ENCODE results near the gene ATG9B.

ATG9B gene

DNA sequence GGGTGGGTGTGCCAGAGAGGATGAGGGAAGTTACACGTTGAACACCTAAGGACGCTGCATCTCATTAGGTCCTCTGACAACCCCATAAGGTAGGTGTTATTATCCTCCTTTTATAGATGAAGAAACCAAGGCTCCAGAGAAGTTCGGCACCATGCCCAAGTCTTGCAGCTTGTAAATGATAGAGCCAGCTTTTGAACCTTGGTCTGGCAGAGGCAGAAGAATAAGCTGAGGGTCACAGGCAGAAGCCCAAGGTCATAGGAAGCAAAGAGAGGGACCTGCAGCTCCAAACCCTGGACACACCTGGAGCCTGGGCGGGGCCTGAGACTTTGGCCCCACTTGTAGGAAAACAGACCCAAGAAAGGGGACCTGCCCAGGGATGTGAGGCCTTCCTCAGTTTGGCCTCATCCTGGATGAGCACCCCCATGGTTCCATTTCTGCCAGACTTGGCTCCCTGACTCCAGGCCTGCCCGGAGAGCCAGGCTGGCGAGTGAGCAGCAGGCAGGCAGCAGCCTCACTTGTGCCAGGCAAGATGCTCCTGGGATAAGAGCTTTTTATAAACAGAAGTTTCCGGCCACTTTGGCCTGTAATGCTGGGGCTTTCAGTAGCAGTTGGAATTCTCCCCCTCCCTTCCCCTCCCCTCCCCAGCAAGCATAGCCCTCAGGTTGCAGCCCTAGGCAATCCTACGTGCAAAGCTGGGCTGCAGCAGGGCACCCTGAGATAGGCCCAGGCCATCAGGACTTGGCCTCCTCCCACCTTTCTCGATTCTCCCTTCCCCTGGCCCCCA lies 48.6 kb downstream of the ATG9B start:
- intact Hi-C loops (cut with micrococcal nuclease): no loop called here
- H3K36me3 Mint-ChIP-seq (ENCODE audit: low read depth): no peaks in the 10 kb centered on the region
- H3K27ac Mint-ChIP-seq: no peak overlapping the region
- H3K9me3 Mint-ChIP-seq: no peaks in the 10 kb centered on the region
- peaks cover 85% of the 10 kb centered on the region for H3K27me3 Mint-ChIP-seq
- H3K4me3 Mint-ChIP-seq: no peak overlapping the region
- peaks cover 13% of the 10 kb centered on the region for H3K4me1 Mint-ChIP-seq (ENCODE audit: low read depth)

DNA sequence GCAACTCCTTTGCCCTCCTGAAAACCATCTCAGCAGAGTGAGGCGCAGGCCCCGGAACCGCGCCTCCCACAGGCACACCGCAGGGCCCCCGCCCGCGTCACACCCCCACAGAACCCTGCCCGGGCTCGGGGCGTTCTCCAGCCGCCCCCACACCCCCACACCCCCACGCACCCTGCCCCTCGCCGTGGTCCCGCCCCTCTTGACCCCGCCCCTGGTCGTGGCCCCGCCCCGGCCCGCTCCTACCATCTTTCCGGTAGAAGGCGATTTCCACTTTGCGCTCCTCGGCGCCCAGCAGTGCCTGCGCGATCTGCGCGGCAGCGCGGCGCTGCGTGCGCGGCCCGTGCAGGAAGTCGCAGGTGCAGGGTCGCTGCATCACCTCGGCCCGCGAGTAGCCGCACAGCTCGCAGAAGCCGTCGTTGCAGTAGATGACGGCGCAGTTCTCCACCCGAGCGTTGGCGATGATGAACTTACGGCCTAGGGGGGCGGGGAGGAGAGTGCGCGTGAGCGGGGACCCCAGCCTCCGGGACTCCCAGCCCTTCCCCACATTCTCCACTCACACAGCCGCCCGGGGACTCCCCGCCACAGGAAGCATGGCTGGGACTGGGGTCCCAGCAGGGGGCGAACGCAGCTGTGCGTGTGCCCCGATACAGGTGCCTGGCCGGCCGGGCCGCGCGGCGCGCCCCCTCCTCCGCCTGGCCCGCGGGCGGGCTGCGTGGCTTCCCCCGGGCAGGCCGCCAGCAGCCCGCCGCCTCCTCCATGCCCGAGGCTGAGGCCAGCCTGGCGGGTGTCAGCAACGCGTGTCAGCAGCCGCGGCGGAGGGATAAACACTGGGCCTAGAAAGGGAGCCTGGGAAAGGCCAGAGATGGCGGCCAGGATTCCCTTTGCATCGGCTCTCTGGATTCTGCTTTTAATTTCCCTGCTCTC lies 49.6 kb downstream of the ATG9B start:
- H3K4me3 Mint-ChIP-seq: peak overlapping the region; percentile 72

DNA sequence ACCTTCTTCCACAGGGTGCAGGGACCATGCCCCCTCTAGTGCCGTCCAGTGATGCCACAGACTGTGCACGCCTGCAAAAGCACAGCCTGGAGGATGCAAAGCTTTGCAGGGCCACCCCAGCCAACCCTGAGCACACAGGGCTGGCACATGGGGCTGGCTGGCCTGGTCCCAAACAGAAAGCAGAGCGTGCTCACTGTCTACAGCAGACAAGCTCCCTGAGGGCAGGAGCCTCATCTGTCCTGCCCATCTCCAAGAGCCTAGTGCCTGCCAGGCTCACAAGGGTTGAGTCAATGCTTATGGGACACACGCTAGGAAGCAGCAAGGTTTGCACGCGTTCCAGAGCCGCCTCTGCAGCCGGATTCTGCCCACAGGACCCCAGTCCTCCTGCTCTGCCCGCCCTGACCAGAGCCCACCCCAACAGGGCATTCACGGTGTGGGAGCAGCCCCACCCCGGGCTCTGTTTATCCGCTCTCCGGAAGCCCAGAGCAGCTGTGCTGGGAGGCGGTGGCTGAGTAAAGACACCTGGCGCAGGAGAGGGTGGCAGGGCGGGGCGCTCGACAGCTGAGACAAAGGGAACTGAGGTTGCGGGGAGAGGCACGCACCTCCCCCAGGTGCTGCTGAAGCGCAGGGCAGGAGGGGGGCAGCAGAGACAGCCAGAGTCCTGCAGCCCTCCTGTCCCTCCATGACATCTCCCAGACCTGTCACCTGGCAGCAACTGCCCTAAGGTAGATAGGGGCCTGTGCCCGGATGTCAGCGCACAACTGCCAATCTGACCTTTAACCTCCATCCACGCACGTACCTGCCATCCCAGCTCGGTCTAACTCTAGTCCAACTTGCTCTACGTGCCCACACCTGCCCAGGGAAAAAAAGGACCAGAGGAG lies 50.5 kb downstream of the ATG9B start:
- Mint-ChIP-seq H3K9me3 (no peaks in the 10 kb centered on the region), H3K4me1 (ENCODE audit: low read depth) (peaks cover 11% of the 10 kb centered on the region), H3K4me3 (peak overlapping the region; percentile 72), H3K36me3 (ENCODE audit: low read depth) (no peaks in the 10 kb centered on the region), H3K27me3 (peaks cover 76% of the 10 kb centered on the region), H3K27ac (no peak overlapping the region)
- intact Hi-C loops (cut with micrococcal nuclease): no loop called here

More for the DNA sequence above, 49.6 kb downstream of the ATG9B start:
- intact Hi-C loops (cut with micrococcal nuclease): no loop called here
- H3K27ac Mint-ChIP-seq: no peak overlapping the region
- peaks cover 13% of the 10 kb centered on the region for H3K4me1 Mint-ChIP-seq (ENCODE audit: low read depth)
- no peaks in the 10 kb centered on the region for H3K9me3 Mint-ChIP-seq
- H3K27me3 Mint-ChIP-seq: peaks cover 80% of the 10 kb centered on the region
- H3K36me3 Mint-ChIP-seq (ENCODE audit: low read depth): no peaks in the 10 kb centered on the region

DNA sequence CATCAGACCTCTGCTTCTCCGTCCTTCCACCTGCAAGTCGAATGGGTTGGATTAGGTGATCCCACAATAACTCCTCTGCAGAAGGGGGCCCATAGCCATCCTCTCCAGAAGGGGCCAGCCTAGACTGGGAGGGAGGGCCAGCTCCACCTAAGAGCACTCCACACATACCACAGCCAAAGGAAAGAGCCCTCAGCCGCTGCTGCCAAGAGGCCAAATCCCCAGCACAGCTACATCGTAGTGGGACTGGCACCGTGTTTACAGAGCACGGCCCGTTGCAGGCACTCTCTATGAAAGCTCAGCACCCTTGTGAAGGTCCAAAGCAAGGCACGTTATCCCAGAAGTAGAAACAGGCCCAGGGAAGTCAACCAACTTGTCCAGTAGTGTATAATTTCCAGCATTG lies 51.6 kb downstream of the ATG9B start:
- Mint-ChIP-seq H3K4me3 (no peak overlapping the region), H3K36me3 (ENCODE audit: low read depth) (no peaks in the 10 kb centered on the region), H3K27ac (no peak overlapping the region), H3K9me3 (no peaks in the 10 kb centered on the region), H3K4me1 (ENCODE audit: low read depth) (peaks cover 5% of the 10 kb centered on the region), H3K27me3 (peaks cover 78% of the 10 kb centered on the region)
- intact Hi-C loops (cut with micrococcal nuclease): no loop called here

DNA sequence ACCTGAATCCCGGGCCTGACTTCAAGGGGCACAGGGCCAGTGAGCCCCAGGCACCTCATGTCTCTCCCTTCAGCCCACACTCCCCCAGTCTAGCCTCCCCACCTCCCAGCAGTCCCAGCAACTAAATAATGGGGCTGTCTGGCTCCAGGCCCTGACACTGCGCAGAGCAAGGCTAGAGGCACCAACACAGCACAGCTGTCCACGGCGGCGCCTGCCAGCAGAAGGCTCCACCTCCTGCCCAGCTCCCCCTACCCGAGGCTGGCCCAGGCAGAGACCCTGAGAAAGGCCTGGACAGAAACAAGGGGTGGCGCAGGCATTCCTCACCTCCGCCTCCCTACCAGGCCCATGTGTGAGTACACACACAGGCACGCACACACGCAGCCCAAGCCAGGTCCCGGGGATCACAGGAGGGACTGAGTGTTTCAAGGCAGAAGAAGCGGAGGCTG lies 52.2 kb downstream of the ATG9B start:
- intact Hi-C loops (cut with micrococcal nuclease): no loop called here
- Mint-ChIP-seq H3K9me3 (no peaks in the 10 kb centered on the region), H3K36me3 (ENCODE audit: low read depth) (no peaks in the 10 kb centered on the region), H3K4me1 (ENCODE audit: low read depth) (no peaks in the 10 kb centered on the region), H3K27ac (no peak overlapping the region), H3K4me3 (no peak overlapping the region), H3K27me3 (peaks cover 78% of the 10 kb centered on the region)

DNA sequence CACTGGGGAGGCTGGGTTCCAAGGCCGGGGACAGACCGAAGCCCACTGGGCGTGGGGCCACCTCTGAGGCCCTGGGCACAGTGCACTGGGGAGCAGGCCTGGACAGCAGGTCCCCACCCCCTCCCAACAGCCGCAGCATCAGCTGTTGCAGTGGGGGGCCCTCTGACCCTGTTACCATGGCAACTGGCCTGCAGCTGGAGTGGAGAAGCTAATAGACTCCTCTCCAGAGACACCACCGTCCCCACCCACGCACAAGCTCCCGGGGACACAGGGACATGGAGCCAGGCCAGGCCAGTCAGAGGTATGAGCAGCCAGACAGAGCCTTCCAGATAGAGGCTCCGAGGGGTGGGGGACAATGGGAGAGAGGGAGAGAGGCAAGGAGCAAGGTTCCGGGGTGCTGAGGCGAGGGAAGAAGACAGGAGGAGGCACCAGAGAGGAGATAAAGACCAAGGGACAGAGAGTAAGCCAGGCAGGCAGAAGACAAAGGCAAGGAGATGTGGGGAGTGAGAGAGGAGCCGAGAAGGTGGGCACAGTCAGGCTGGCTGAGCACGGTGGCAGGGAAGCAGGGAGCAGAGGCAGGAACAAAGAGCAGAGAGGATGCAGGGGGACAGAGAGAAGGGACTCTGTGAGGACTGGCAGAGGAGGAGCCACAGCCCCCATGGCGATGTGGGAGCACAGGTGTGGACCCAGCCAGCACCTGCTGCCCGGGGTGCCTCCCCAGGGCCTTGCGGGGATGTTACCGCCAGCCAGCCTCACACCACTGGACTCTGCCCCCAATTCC lies 52.9 kb downstream of the ATG9B start:
- Mint-ChIP-seq H3K4me3 (no peak overlapping the region), H3K27ac (no peak overlapping the region), H3K4me1 (ENCODE audit: low read depth) (no peaks in the 10 kb centered on the region), H3K27me3 (peaks cover 77% of the 10 kb centered on the region), H3K9me3 (no peaks in the 10 kb centered on the region), H3K36me3 (ENCODE audit: low read depth) (no peaks in the 10 kb centered on the region)
- intact Hi-C loops (cut with micrococcal nuclease): no loop called here

DNA sequence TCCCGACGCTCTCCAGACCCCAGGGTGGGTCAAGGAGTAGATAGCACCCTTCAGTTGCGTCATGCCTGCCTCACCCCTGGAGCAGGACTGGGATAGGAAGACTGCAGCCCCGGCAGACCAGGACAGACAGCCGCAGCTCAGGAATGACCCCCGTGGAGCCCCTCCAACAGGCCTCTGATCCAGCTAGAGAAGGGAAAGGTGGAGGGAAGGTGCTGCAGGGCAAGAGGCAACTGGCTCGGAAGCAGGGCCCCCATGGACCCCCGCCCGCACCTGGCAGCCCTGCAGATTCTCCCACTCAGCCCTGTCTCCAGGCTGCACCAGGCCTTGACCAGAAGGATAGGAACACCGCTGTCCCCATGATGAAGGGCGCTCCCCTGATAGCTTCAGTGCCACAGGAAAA lies 53.9 kb downstream of the ATG9B start:
- no peaks in the 10 kb centered on the region for H3K36me3 Mint-ChIP-seq (ENCODE audit: low read depth)
- no peak overlapping the region for H3K27ac Mint-ChIP-seq
- H3K27me3 Mint-ChIP-seq: peaks cover 73% of the 10 kb centered on the region
- H3K9me3 Mint-ChIP-seq: no peaks in the 10 kb centered on the region
- intact Hi-C loops (cut with micrococcal nuclease): no loop called here
- no peaks in the 10 kb centered on the region for H3K4me1 Mint-ChIP-seq (ENCODE audit: low read depth)
- no peak overlapping the region for H3K4me3 Mint-ChIP-seq

- Mint-ChIP-seq H3K4me1 (ENCODE audit: low read depth) (no peaks in the 10 kb centered on the region), H3K27ac (no peak overlapping the region), H3K27me3 (peaks cover 74% of the 10 kb centered on the region), H3K4me3 (no peak overlapping the region), H3K9me3 (no peaks in the 10 kb centered on the region), H3K36me3 (ENCODE audit: low read depth) (no peaks in the 10 kb centered on the region)
- intact Hi-C loops (cut with micrococcal nuclease): no loop called here
Measured at GRCh38 chr7:150969475-150969874, 54.8 kb downstream of the ATG9B start.

- no peak overlapping the region for H3K4me3 Mint-ChIP-seq
- H3K27ac Mint-ChIP-seq: no peak overlapping the region
- intact Hi-C loops (cut with micrococcal nuclease): no loop called here
- peaks cover 74% of the 10 kb centered on the region for H3K27me3 Mint-ChIP-seq
- H3K36me3 Mint-ChIP-seq (ENCODE audit: low read depth): no peaks in the 10 kb centered on the region
- no peaks in the 10 kb centered on the region for H3K9me3 Mint-ChIP-seq
- no peaks in the 10 kb centered on the region for H3K4me1 Mint-ChIP-seq (ENCODE audit: low read depth)
Measured at GRCh38 chr7:150968734-150969372, 55.4 kb downstream of the ATG9B start.

DNA sequence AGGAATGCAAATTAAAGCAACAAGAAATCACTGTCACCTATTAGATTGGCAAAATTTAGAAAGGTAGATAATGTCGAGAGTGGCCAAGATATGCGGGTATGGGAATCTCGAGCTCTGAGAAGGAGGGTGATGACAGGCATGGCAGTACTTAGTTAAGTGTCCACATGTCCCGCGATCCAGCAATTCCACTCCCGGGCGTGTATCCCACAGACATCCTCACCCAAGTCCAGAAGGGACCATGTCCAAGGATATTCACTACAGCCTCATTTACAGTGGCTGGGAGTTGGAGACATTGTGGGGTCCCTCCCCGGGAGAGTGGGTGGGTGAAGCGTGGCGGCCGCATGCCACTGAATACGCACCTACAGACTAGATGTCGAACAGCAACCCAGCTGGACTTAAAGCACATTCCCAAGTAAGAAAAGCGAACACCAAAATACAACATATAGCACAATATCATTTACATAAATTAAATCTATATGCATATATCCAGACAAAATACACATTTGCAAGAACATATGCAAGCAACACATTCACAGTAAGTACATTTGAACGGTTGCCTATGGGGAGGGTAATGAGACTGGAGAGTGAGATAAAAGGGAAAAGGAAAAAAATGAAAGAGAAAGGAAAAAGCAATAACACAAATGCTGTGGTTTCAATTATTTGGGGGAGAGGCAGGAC lies 56.1 kb downstream of the ATG9B start:
- Mint-ChIP-seq H3K27me3 (peaks cover 72% of the 10 kb centered on the region), H3K27ac (no peak overlapping the region)

DNA sequence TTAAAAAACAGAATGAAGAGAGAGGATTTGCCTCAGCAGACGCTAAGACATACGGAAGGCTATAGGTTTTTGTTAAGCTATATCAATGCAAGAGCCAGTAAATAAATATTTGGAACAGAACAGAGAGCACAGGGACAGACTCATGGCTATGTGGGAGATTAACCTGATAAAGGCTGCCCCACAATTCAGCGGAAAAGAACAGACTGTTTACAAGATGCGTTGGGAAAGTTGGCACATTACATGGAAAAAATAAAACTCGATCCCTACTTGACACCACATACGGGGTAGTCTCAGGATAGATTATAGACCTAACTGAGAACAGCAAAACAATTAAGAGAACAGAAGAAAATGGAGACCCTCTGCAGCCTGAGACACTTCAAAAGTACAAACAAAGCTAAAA lies 56.9 kb downstream of the ATG9B start:
- Mint-ChIP-seq H3K4me1 (ENCODE audit: low read depth) (no peaks in the 10 kb centered on the region), H3K27ac (no peak overlapping the region), H3K4me3 (no peak overlapping the region), H3K36me3 (ENCODE audit: low read depth) (no peaks in the 10 kb centered on the region), H3K27me3 (peaks cover 74% of the 10 kb centered on the region), H3K9me3 (no peaks in the 10 kb centered on the region)
- intact Hi-C loops (cut with micrococcal nuclease): no loop called here

More for the DNA sequence above, 56.1 kb downstream of the ATG9B start:
- Mint-ChIP-seq H3K9me3 (no peaks in the 10 kb centered on the region), H3K4me1 (ENCODE audit: low read depth) (no peaks in the 10 kb centered on the region), H3K4me3 (no peak overlapping the region), H3K36me3 (ENCODE audit: low read depth) (no peaks in the 10 kb centered on the region)
- intact Hi-C loops (cut with micrococcal nuclease): no loop called here

- H3K4me1 Mint-ChIP-seq (ENCODE audit: low read depth): no peaks in the 10 kb centered on the region
- H3K4me3 Mint-ChIP-seq: no peak overlapping the region
- no peak overlapping the region for H3K27ac Mint-ChIP-seq
- intact Hi-C loops (cut with micrococcal nuclease): no loop called here
- peaks cover 76% of the 10 kb centered on the region for H3K27me3 Mint-ChIP-seq
- H3K36me3 Mint-ChIP-seq (ENCODE audit: low read depth): no peaks in the 10 kb centered on the region
- no peaks in the 10 kb centered on the region for H3K9me3 Mint-ChIP-seq
Measured at GRCh38 chr7:150966002-150966401, 58.3 kb downstream of the ATG9B start.
